Erythroblast (primary cell): ENCODE results near the gene GABPB1.

Experiments used
- GATA1 ChIP-seq: IDR thresholded peaks from 2 replicates; pipeline ENCODE4 v1.6.1; 2011; ENCODE audit warnings: low read depth, mild to moderate bottlenecking, control low read depth, low read length, moderate library complexity
- POLR2A ChIP-seq: IDR thresholded peaks from 2 replicates; pipeline ENCODE4 v1.6.1; 2011; ENCODE audit warnings: mild to moderate bottlenecking, low read length

DNA sequence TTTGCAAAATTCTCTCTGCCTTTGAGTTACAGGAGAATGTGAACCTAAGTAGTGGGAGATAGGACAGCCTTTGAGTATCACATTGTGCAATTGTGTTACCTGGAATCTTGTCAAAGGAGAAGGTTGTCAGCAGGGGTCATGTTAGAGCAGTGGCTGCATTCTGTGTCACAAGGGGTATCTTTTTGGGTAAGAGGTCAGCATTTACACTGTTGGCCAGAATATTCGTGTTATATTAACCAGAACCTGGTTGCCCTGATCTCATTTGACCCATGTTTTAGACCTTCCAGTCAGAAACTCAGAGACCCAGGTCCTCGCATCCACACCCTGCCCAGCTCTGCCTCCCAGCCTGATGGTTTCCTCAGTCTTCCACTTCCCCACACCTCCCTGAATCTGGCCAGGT is 116.7 kb downstream of the GABPB1 start:
- no peak for TF ChIP-seq POLR2A
- no peak for TF ChIP-seq GATA1
